ENCODE results near the gene FBLL1. TPM values are rescaled to one million over a fixed set of nuclear protein-coding genes. Genes with fewer than 3 reads are reported as not detected.

FBLL1 gene
- total and polyA plus RNA-seq, 2 of the 8 experiments (the other 6 are each of a cell fraction or from before 2014, with no cell fraction given) = 8.3 to 30.9 TPM

DNA sequence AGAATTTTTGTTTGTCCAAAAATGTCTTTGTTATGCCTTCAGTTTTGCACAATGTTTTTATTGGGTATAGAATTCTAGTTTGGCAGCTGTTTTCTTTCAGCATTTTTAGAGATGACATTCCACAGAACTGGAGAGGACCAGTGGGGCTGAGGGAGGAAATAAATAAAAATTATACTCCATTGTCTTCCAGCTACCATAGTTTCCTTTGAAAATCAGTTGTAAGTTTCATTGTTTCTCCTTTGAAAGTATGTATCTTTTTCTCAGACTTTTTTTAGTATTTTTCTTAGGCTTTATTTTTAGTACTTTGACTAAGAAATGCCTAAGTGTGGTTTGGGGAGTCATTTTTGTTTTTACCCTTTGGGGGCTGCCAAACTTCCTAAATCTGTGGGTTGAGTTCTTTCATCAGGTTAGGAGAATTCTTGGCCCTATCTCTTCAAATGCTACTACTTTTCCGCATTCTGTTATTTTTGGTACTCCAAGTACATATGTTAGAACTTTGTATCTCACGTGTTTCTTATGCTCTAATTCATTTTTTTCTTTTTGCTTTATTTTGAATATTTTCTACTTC lies 15.2 kb upstream of the FBLL1 start:
- WGBS, 2 experiments (ENCODE audit: extremely low coverage in 1 of 2, insufficient coverage in 1 of 2, insufficient read length in 1 of 2, insufficient replicate concordance in 2 of 2, low coverage in 1 of 2, low lambda C conversion rate in 2 of 2, missing lambda C conversion rate in 1 of 2) = 92% methylated on average over 2 of the region's 2 CpGs; no CpG with 5 or more reads in 1 of the 2 experiments

More for the DNA sequence above, 15.2 kb upstream of the FBLL1 start:
- H3K79me2 ChIP-seq (ENCODE audit: control insufficient read depth in 1 of 2, insufficient read depth in 2 of 2, low read length in 2 of 2) = no peaks in the 10 kb centered on the region
- H2BK5ac ChIP-seq (ENCODE audit: low read depth, low read length) = no peak overlapping the region
- peaks cover 27 to 84% (median 60%) of the 10 kb centered on the region in 4 experiments for H3K36me3 ChIP-seq (ENCODE audit: control insufficient read depth in 2 of 4, insufficient read depth in 4 of 4, low read length in 3 of 4)
- no peaks in the 10 kb centered on the region for H3K9me3 ChIP-seq (ENCODE audit: insufficient read depth in 2 of 2, low read depth in 1 of 2, low read length in 1 of 2)
- H3K79me1 ChIP-seq (ENCODE audit: low read depth, low read length) = no peaks in the 10 kb centered on the region
- no peak overlapping the region for H3K4me2 ChIP-seq (ENCODE audit: insufficient read depth in 1 of 2, low read depth in 2 of 2, low read length in 2 of 2)
- H2AFZ ChIP-seq (ENCODE audit: low read length) = no peak overlapping the region
- H4K91ac ChIP-seq (replicated peaks; ENCODE audit: insufficient read length, low read length) = no peak overlapping the region
- H3K23me2 ChIP-seq (ENCODE audit: low read depth, low read length) = no peaks in the 10 kb centered on the region
- no peak overlapping the region for H2AK5ac ChIP-seq (ENCODE audit: low read depth, low read length)
- no peak overlapping the region for H2BK20ac ChIP-seq (ENCODE audit: low read length)
- peaks cover 2 to 3% of the 10 kb centered on the region in 2 experiments for H4K20me1 ChIP-seq (replicated peaks in 1 of 2; ENCODE audit: control insufficient read depth in 1 of 2, insufficient read depth in 2 of 2, low read length in 2 of 2)
- H3K56ac ChIP-seq (replicated peaks; ENCODE audit: insufficient read length, low read depth, low read length) = no peak overlapping the region
- ChIA-PET CTCF (ENCODE audit: partially characterized antibody) (interaction anchor here (1.5 kb wide), 1 partner anchor 15 kb away, joined by 3 read pairs; no protein-coding TSS in a partner anchor), POLR2A (ENCODE audit: partially characterized antibody) (no interaction called here)
- no peak overlapping the region for H2BK12ac ChIP-seq (ENCODE audit: low read depth, low read length)
- no peak overlapping the region for H2BK120ac ChIP-seq (replicated peaks; ENCODE audit: low read depth, low read length)
- no peak overlapping the region for H3K23ac ChIP-seq (ENCODE audit: insufficient read length)
- H4K5ac ChIP-seq (ENCODE audit: insufficient read length, low read depth, low read length) = no peak overlapping the region
- no peaks in the 10 kb centered on the region for H3K4me1 ChIP-seq (replicated peaks in 1 of 4; ENCODE audit: control insufficient read depth in 3 of 4, insufficient read depth in 4 of 4, low read length in 3 of 4)
- H3K27ac ChIP-seq (ENCODE audit: low read depth, low read length) = no peak overlapping the region
- no peak overlapping the region for H4K8ac ChIP-seq (ENCODE audit: extremely low read depth, insufficient read depth, low read length)
- H2BK15ac ChIP-seq (ENCODE audit: low read length) = no peak overlapping the region
- H3K14ac ChIP-seq (ENCODE audit: insufficient read length) = no peak overlapping the region
- DNase-seq (ENCODE audit: low read depth in 1 of 2, low spot score in 2 of 2) (no peak), FAIRE-seq (no peak)
- H3K4me3 ChIP-seq (ENCODE audit: extremely low read depth in 1 of 4, insufficient read depth in 2 of 4, low read depth in 3 of 4, low read length in 4 of 4) = no peak overlapping the region
- H3K4ac ChIP-seq (replicated peaks; ENCODE audit: insufficient read length, low read depth, low read length) = no peak overlapping the region
- TF ChIP-seq TEAD4 (IDR thresholded peaks at IDR 0.05; ENCODE audit: low read depth, low read length) = no peak
- H3K9ac ChIP-seq (replicated peaks in 1 of 4; ENCODE audit: extremely low read depth in 1 of 4, low read depth in 3 of 4, low read length in 3 of 4) = no peak overlapping the region
- no peaks in the 10 kb centered on the region for H3K27me3 ChIP-seq (replicated peaks in 1 of 4; ENCODE audit: control insufficient read depth in 3 of 4, extremely low read depth in 1 of 4, insufficient read depth in 3 of 4, low read length in 3 of 4)
- H3K18ac ChIP-seq (ENCODE audit: extremely low read depth, low read length) = no peak overlapping the region
